HG02798 (cell line): ENCODE results near the gene ZNF335.

Experiments used
- ATAC-seq: cut with Tn5 transposase; IDR thresholded peaks from one replicate; pipeline ENCODE4 v1.9.1; 2021; ENCODE audit warnings: mild to moderate bottlenecking; ENCODE audit not compliant: unreplicated experiment, poor library complexity

The ZNF335 gene

DNA sequence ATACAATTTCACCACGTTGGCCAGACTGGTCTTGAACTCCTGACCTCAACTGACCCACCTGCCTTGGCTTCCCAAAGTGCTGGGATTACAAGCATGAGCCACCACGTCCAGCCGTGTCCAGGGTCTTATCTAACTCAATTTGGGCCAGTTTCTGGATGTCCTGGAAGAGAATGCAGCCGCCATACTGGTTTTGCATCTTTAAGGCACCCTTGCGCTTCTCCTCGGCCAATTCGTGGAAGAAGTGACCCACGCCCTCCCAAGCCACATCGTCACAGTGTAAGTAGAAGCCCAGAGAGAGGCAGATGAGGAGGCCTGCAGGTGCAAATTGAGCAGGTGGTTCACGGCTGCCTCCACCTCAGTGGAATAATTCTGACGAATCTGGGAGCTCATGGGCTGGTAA is 3.7 kb upstream of the ZNF335 start:
- no peak for ATAC-seq

GRCh38 chr20:45974896-45975565 is 3.0 kb upstream of the ZNF335 start:
- no peak for ATAC-seq

GRCh38 chr20:45972500-45973183 is 639 bp upstream of the ZNF335 start:
- no peak for ATAC-seq

GRCh38 chr20:45971425-45971674 is 653 bp downstream of the ZNF335 start:
- ATAC-seq = peak; percentile 17

- no peak for ATAC-seq
Measured at GRCh38 chr20:45970646-45971424, 1.2 kb downstream of the ZNF335 start.

DNA sequence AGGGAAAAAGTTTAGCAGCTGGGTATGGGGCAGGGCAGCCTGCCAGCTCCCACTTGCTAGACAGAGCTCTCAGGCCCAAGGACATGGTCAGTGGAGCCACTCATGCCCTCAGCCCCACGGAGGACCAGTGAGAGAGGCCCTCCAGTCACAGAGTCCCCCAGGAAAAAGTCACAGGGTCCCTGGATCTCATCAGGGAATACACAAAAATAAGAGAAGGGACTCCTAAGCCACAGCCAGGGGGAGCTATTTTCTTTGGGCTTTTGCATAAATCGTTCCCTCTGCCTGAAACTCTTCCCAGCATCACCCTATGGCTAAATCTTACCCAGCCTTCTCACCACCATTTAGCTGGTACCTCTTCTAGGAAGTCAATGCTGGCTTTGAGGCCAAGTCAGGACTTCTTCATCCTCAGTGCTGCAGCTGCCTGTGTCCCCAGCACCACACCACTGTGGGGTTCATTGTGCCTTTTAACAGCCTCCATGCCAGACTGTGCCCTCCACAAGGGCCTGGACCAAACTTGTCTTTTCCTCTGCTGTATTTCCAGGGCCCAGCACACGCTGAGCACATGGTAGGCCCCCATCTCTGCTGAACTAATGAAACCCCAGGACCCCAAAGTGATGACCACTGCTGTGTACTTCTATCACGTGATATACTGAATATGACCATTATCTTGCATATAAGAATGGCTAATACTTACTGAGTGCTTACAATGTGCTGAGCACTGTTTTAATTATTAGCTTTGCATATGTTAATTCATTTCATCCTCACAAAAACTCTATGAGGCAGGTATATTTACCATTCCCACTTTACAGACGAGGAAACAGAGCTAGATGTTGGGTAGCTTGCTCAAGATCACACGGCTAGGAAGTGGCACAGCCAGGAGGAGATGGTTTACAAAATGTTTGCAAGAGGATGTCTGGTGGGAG is 2.0 kb downstream of the ZNF335 start:
- ATAC-seq = no peak

DNA sequence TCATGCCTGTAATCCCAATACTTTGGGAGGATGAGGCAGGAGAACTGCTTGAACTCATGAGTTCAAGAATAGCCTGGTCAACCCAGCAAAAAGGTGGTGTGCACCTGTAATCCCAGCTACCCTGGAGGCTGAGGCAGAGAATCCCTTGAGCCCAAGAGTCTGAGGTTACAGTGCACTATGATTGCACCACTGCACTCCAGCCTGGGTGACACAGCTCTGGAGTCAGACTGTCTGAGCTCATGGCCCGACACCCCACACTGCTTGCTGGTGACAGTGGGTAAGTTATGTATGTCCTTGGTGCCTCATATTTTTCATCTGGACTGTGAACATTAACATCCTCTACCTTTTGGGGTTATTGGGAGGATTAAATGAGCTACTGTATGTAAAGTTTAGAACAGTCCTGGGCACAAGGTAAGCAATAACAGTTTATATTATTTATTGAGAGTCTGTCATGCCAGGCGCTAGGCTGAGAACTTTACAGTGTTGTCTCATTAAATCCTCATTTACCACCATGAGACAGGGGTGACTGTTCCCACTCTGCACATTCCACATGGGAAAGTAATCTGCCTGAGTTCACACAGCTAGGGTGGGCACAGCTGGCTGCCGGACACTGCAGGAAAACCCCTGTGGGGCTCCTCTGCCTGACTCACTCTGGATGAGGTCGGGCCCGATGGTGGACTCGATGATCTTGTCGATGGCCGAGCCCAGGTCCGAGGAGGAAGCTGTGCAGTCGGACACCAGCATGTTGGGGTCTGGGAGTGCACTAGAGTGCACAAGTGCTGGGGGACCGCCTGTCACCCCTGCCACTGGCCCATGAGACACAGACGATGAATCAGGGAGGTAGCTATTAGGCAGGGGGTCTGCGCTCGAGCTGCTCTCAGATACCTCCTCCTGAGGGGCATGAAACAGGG is 2.9 kb downstream of the ZNF335 start:
- ATAC-seq = no peak

DNA sequence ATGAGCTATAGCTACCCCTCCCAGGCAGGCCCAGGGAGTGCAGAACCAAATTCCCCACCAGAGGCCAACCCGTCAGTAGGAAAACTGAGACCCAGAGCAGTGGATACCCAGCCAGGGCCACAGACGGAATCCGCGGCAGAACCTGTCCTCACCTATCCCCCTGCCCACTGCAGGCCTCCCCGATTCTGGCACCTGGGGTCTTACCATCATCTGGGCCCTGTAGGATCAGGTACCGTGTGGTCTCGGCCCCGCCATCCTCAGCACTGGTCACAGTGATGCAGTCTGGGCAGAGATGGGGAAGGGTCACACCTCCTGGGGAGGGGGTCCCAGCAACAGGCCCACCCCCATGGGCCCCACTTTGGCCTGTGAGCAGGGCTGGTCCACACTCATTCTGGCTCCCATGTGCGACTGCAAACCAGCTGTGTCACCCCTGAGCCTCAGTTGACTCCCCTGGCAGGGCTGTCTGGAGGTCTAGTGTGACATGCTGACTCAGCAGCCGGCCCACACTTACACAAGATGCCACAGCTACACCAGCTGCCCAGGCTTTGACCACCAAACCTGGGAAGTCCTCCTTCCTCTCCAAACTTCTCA is 3.8 kb downstream of the ZNF335 start:
- ATAC-seq = no peak

- no peak for ATAC-seq
Measured at GRCh38 chr20:45967551-45968080, 4.4 kb downstream of the ZNF335 start.

DNA sequence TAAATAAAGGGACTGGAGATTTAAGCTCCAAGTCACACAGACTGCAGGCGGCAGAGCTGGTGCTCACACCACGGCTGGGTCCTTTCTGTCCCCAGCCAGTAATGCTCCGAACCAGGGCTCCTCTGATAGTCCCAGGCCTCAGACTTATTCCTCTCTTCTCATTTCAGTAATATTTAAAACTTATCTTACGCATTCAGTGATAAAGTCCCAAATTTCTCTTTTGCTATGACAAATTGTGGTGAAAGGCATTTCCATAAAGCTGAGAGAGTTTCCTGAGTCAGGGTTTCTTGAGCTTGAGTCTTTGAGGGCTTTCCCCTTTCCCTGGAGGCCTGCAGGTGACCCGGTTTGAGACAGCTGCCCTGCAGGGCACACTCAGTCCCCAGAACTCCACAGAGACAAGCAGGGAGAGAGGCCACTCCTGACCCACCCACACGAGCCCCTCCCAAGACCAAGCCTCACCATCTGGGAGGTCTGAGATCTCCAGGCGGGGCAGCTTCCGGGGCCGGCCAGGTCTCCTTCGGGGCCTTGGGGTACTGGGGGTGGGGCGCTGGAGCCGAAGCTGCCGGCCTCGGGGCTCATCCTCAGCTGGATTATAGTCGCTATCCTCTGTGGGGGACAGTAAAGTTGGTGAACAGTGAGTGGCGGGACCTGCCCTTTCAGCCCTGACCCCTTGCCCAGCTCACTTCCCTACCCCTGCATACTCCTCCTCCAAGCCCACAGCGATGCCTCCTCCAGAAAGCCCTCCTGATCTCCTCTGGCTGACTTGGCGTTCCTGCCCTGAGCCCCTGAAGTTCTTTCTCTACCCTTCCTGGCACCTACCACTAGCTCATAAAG is 6.6 kb downstream of the ZNF335 start:
- peak; percentile 33 for ATAC-seq

GRCh38 chr20:45964006-45964400 is 8.0 kb downstream of the ZNF335 start:
- ATAC-seq = no peak

DNA sequence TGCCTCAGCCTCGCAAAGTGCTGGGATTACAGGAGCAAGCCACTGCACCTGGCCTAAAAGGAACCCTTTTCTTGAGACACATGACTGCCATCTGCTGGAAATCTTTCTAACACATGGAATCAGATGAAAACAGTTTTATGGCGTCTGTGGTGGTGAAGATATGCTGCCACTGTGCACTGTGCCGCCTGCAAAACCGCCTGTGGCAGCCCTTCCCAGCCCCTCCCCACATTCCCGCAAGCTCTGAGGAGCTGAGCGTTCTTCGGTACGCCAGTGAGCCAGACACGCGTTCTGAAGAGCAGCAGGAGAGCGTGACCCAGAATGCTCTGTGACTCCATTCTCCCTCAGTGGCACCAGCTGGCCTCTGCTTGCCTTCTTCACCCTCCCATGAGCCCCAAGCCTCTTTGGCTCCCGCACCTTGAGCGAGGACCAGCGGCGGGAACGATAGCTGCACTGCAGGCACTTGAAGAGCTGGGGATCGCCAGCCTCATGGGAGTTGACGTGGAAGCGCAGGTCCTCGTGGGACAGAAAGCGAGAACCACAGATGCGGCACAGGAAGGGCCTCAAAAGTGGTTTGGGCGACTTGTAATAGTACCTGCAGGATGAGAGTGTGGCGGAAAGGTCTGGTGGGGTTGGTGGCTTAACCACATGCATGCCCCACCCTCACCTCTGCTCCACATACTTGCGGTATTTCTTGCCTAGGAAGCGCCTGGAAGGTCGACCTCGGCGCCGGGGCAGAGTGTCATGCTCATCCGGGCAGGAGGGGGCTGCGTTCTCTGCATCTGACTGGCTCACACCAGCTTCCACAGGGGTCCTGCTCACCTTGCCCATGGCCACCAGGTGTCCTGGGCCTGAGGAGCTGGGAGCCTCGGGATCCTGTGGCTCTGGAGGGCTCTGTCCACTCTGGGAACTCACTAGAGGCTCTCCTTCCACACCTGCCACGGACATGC is 8.7 kb downstream of the ZNF335 start:
- ATAC-seq = no peak

DNA sequence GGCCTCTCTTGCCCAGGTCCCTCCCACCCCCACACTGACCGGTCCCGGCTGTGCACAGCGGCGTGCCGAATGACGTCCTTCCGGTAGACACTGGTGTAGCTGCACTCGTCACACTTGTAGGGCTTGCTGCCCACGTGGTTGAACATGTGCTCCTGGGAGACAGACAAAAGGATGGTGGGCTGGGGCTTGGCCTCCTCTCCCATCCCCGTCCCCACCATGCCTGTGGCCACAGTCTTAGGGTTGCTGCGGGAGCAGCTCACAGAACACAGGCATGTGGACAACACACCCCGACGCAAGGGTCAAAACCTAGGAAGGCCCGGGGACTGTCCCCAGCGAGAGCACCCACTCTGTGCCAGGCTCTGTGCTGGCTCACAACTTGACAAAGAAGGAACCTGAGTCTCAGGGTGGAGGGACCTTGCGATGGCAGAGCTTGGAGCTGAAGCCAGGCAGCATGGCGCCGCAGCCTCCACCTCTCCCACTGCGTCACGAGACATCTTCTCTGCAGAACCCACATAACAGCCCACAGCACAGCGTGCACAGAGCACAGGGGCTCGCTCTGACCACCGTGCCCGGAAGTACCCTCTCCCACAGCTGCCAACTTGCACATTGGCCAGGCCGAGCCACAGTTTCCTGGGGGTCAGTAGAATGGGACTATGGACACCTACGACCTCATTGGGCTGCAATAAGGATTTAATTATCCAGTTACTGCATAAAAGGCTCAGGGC is 9.8 kb downstream of the ZNF335 start:
- no peak for ATAC-seq

- ATAC-seq = peak; percentile 54
Measured at GRCh38 chr20:45959956-45960630, 11.9 kb downstream of the ZNF335 start.

DNA sequence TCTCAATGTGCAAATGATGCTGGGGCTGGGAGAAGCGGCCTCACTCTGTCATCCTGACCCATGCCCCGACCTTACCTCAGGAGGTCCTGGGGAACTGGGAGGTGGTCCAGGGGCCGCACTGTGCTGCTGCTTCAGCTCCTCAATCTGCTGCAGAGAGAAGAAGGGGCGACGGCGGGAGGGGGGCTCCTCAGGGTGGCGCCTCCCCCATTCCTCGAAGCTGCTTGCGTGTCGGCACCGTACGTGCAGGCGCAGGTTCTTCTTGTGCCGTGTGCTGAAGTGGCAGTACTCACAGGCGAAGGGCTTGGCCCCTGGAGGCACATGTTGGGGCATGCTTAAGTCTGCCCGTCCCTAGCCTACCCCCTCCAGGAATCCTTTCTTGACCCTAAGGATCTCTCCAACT is 12.9 kb downstream of the ZNF335 start:
- ATAC-seq = no peak

DNA sequence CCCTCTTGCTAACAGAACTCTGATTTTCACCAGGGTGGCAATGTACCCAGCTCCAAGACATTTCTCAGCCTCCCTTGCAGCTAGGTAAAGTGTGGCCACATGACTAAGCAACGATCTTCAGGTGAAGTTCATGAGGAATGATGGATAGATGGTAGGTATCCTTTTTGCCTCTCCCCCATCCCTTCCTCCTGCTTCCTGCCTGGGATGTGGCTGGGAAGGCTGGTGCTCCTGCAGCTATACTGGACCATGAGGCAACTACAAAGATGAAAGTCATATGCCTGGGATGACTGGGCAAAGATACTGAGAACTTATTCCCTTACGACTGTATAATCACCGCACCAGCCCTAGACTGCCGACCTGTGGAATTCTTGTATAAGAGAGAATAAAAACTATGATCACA is 13.4 kb downstream of the ZNF335 start:
- ATAC-seq = no peak
